OCI-LY7 (cell line): ENCODE results near the gene CNPY3. TPM values are rescaled to one million over a fixed set of nuclear protein-coding genes. Genes with fewer than 3 reads are reported as not detected.

Experiments
- BruUV-seq: library from RNA; stranded (reverse); fragments of 400-500 nt; replicated peaks from 2 replicates; lab custom pipeline; 2021; lab: Mats Ljungman, UMichigan
- CTCF ChIA-PET: fragments of 300-600 bp; sonication (Branson Sonifier 250); formaldehyde crosslinking; loops from one replicate; lab custom pipeline; 2022; ENCODE audit warnings: antibody characterized with exemption; ENCODE audit not compliant: unreplicated experiment; lab: Charles Lee
- POLR2A ChIA-PET: fragments of 300-600 bp; sonication (Branson Sonifier 250); formaldehyde crosslinking; loops from one replicate; lab custom pipeline; 2022; ENCODE audit warnings: antibody characterized with exemption; lab: Charles Lee
- DNase-seq: peaks from one replicate; pipeline ENCODE4 v3.0.0-alpha.2; 2015; ENCODE audit warnings: low spot score
- H2AFZ ChIP-seq: fragments of 200-600 bp; sonication (generic), shearing (Covaris generic); 2 replicates; pipeline ENCODE4 v1.6.1; 2014; ENCODE audit warnings: mild to moderate bottlenecking, antibody characterized with exemption, low read length, moderate library complexity
- H3K27ac ChIP-seq: fragments of 200-600 bp; sonication (generic); 2 replicates; pipeline ENCODE4 v1.5.1; 2014; ENCODE audit warnings: mixed run types, low read depth, mild to moderate bottlenecking, moderate library complexity, low read length, inconsistent platforms; ENCODE audit not compliant: poor library complexity, severe bottlenecking
- H3K36me3 ChIP-seq: fragments of 200-600 bp; sonication (generic); 2 replicates; pipeline ENCODE4 v1.6.1; 2014; ENCODE audit warnings: mild to moderate bottlenecking, antibody characterized with exemption, low read length, moderate library complexity, mixed read lengths; ENCODE audit not compliant: insufficient read depth
- H3K4me1 ChIP-seq: fragments of 200-600 bp; sonication (generic); 2 replicates; pipeline ENCODE4 v1.5.1; 2014; ENCODE audit warnings: mild to moderate bottlenecking, low read length; ENCODE audit not compliant: insufficient read depth, poor library complexity, severe bottlenecking
- H3K4me2 ChIP-seq: fragments of 200-600 bp; sonication (generic); 2 replicates; pipeline ENCODE4 v1.6.1; 2014; ENCODE audit warnings: mild to moderate bottlenecking, low read length
- H3K4me3 ChIP-seq: fragments of 200-600 bp; sonication (generic); 2 replicates; pipeline ENCODE4 v1.5.1; 2014; ENCODE audit warnings: mild to moderate bottlenecking, low read depth, low read length; ENCODE audit not compliant: poor library complexity, severe bottlenecking
- H3K79me2 ChIP-seq: fragments of 200-600 bp; sonication (generic); 2 replicates; pipeline ENCODE4 v1.6.1; 2016; ENCODE audit warnings: low read depth, mild to moderate bottlenecking, low read length, moderate library complexity, mixed read lengths; ENCODE audit not compliant: insufficient read depth
- H3K9me2 ChIP-seq: fragments of 200-600 bp; sonication (generic); 2 replicates; pipeline ENCODE4 v1.6.1; 2016; ENCODE audit warnings: mild to moderate bottlenecking, low read length, mixed read lengths; ENCODE audit not compliant: insufficient read depth
- H3K9me3 ChIP-seq: fragments of 200-600 bp; sonication (generic); 2 replicates; pipeline ENCODE4 v1.6.1; 2014; ENCODE audit warnings: mild to moderate bottlenecking, mixed run types, low read length, mixed read lengths
- H4K20me1 ChIP-seq: fragments of 200-600 bp; sonication (generic); 2 replicates; pipeline ENCODE4 v1.6.1; 2014; ENCODE audit warnings: mild to moderate bottlenecking, antibody characterized with exemption, low read length, moderate library complexity, mixed read lengths; ENCODE audit not compliant: insufficient read depth
- CTCF ChIP-seq: fragments of 200-600 bp; sonication (generic); conservative IDR thresholded peaks from 2 replicates; pipeline ENCODE4 v1.5.1; 2014; ENCODE audit warnings: mild to moderate bottlenecking, antibody characterized with exemption, low read length, moderate library complexity, mixed read lengths
- EZH2phosphoT487 ChIP-seq: fragments of 200-600 bp; sonication (generic); IDR thresholded peaks from 2 replicates; pipeline ENCODE4 v1.6.1; 2018; ENCODE audit warnings: low read depth, borderline replicate concordance, mild to moderate bottlenecking, mixed run types, antibody characterized with exemption, low read length, moderate library complexity, mixed read lengths
- intact Hi-C: fragments of 100-400 bp; cut with micrococcal nuclease; formaldehyde crosslinking; loops from one replicate; pipeline ENCODE4 v1.10.0; 2022; ENCODE audit not compliant: unreplicated experiment
- total RNA-seq, 2 experiments: library from RNA; depleted of rRNA in 1 of 2; stranded (reverse); fragments of >200 nt in 1 of 2; shearing (Covaris generic) in 1 of 2; gene quantifications; 2 replicates each; pipeline ENCODE4 v1.2.3, GENCODE V29; 2014 to 2022

Gene CNPY3
- total RNA-seq, 2 experiments from 2014 or later, result 69.3 to 77.2 TPM

GRCh38 chr6:42929821-42930360 is 611 bp downstream of the CNPY3 start:
- H3K79me2 ChIP-seq, result peaks cover 48% of the 10 kb centered on the region
- intact Hi-C loops, result loop anchor here (1.0 kb wide), 3 partner anchors 49 to 84 kb away; partner anchors contain the start of genes KLHDC3, PEX6 and PPP2R5D
- TF ChIP-seq CTCF (no peak), EZH2phosphoT487 (no peak)
- H3K9me2 ChIP-seq, result no peaks in the 10 kb centered on the region
- CTCF ChIA-PET, result interaction anchor here (0.6 to 1.3 kb wide), 5 partner anchors 92 to 422 kb away, joined by 3 to 14 read pairs (median 6); partner anchors contain the start of gene DNPH1
- peaks cover 23% of the 10 kb centered on the region for H4K20me1 ChIP-seq
- no peaks in the 10 kb centered on the region for H3K9me3 ChIP-seq
- peaks cover 44% of the 10 kb centered on the region for H3K36me3 ChIP-seq
- peak; percentile 95 for DNase-seq
- BruUV-seq, result TSS peak; percentile 63
- H3K4me3 ChIP-seq, result peak overlapping the region; percentile 84
- peak overlapping the region; percentile 94 for H3K27ac ChIP-seq
- H3K4me1 ChIP-seq, result peaks cover 33% of the 10 kb centered on the region
- peak overlapping the region; percentile 20; the same call in 1 of the 2 replicates for H2AFZ ChIP-seq
- POLR2A ChIA-PET, result interaction anchor here (0.5 to 2.5 kb wide), 22 partner anchors 12 to 611 kb away, joined by 3 to 18 read pairs (median 5); partner anchors contain the start of genes ABCC10, CUL7, CUL9 and KLHDC3
- peak overlapping the region; percentile 92 for H3K4me2 ChIP-seq

GRCh38 chr6:42932412-42932811 is 3.1 kb downstream of the CNPY3 start:
- Histone ChIP-seq H3K79me2 (peaks cover 56% of the 10 kb centered on the region), H2AFZ (no peak overlapping the region), H3K9me3 (no peaks in the 10 kb centered on the region), H3K4me2 (peak overlapping the region; percentile 92), H3K9me2 (no peaks in the 10 kb centered on the region), H3K36me3 (peaks cover 69% of the 10 kb centered on the region), H3K4me3 (peak overlapping the region; percentile 58), H3K27ac (no peak overlapping the region), H4K20me1 (peaks cover 27% of the 10 kb centered on the region), H3K4me1 (peaks cover 33% of the 10 kb centered on the region)
- ChIA-PET CTCF (no interaction called here), POLR2A (no interaction called here)
- intact Hi-C loops, result no loop called here
- no TSS peak for BruUV-seq
- no peak for DNase-seq
- TF ChIP-seq EZH2phosphoT487 (no peak), CTCF (no peak)

- BruUV-seq, result no TSS peak
- Histone ChIP-seq H3K9me3 (no peaks in the 10 kb centered on the region), H3K36me3 (peaks cover 77% of the 10 kb centered on the region), H3K4me2 (peak overlapping the region; percentile 92), H3K9me2 (no peaks in the 10 kb centered on the region), H3K79me2 (peaks cover 56% of the 10 kb centered on the region), H3K27ac (no peak overlapping the region), H2AFZ (no peak overlapping the region), H4K20me1 (peaks cover 27% of the 10 kb centered on the region), H3K4me1 (peaks cover 29% of the 10 kb centered on the region), H3K4me3 (peak overlapping the region; percentile 58)
- no peak for DNase-seq
- TF ChIP-seq EZH2phosphoT487 (no peak), CTCF (no peak)
- ChIA-PET POLR2A (interaction anchor here (0.6 kb wide), 1 partner anchor 185 kb away, joined by 5 read pairs; no protein-coding TSS in a partner anchor), CTCF (no interaction called here)
- intact Hi-C loops, result no loop called here
Measured at GRCh38 chr6:42933205-42933604, 3.9 kb downstream of the CNPY3 start.
